VCaP (cell line): ENCODE data around the gene MEIS2.

Source experiments
- H3K27ac ChIP-seq: fragments of 450-650 bp; 2 replicates; pipeline ENCODE4 v1.5.1; 2017
- CTCF ChIP-seq: fragments of 450-650 bp; conservative IDR thresholded peaks from 2 replicates; pipeline ENCODE4 v1.5.1; 2017; ENCODE audit warnings: mild to moderate bottlenecking, moderate library complexity

The MEIS2 gene

GRCh38 chr15:37098468-37099318 is 1.7 kb downstream of the MEIS2 start:
- no peak for TF ChIP-seq CTCF
- no peak overlapping the region for H3K27ac ChIP-seq

GRCh38 chr15:37097144-37097919 is 3.0 kb downstream of the MEIS2 start:
- TF ChIP-seq CTCF, result no peak

GRCh38 chr15:37096558-37097143 is 3.7 kb downstream of the MEIS2 start:
- H3K27ac ChIP-seq, result no peak overlapping the region
- TF ChIP-seq CTCF, result no peak

More at GRCh38 chr15:37097144-37097919, 3.0 kb downstream of the MEIS2 start:
- no peak overlapping the region for H3K27ac ChIP-seq

GRCh38 chr15:37095770-37096557 is 4.4 kb downstream of the MEIS2 start:
- TF ChIP-seq CTCF, result no peak
- H3K27ac ChIP-seq, result no peak overlapping the region

GRCh38 chr15:37094915-37095711 is 5.2 kb downstream of the MEIS2 start:
- H3K27ac ChIP-seq, result no peak overlapping the region
- TF ChIP-seq CTCF, result no peak

GRCh38 chr15:37094333-37094914 is 5.9 kb downstream of the MEIS2 start:
- H3K27ac ChIP-seq, result no peak overlapping the region
- no peak for TF ChIP-seq CTCF
